GM12801 (cell line): ENCODE results near the gene ENOX1.

ENCODE experiments used
- TF ChIP-seq, protein P1 (sequence below): IDR thresholded peaks from one replicate; pipeline ENCODE4 v1.5.1; 2011; ENCODE audit warnings: control low read depth; ENCODE audit not compliant: insufficient read length; ENCODE audit errors: extremely low read depth

ENOX1 gene

DNA sequence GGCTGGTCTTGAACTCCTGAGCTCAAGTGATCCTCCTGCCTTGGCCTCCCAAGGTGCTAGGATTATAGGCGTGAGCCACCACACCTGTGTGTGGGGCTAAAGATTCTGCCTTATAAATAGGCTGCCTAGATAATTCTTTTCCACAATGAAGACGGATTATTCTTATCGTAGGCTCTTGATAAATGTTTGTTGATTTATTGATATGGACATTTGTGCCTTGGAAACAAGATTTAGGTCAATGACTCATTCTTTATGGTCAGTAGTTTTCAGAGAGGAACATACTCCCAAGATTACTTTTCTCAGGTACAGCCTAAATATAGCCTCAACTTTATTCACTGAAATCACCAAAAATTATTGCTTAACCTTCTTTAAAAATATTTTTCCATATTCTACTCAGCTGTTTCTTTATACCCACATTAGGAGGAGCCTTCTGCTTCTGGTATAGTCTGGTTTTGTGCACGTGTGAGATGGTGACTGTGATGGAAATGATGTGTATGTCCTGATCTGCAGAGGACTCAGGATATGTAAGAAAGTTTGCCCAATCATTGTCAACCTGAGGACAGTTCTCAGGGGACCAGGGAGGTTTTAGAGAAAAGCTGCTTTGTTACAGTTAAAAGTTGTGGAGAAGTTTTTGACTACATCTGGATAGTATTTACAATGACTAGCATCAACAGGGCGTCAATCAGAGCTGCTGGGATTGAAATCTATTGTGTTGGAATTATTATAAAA lies 554.5 kb downstream of the ENOX1 start:
- TF ChIP-seq, protein P1, sequence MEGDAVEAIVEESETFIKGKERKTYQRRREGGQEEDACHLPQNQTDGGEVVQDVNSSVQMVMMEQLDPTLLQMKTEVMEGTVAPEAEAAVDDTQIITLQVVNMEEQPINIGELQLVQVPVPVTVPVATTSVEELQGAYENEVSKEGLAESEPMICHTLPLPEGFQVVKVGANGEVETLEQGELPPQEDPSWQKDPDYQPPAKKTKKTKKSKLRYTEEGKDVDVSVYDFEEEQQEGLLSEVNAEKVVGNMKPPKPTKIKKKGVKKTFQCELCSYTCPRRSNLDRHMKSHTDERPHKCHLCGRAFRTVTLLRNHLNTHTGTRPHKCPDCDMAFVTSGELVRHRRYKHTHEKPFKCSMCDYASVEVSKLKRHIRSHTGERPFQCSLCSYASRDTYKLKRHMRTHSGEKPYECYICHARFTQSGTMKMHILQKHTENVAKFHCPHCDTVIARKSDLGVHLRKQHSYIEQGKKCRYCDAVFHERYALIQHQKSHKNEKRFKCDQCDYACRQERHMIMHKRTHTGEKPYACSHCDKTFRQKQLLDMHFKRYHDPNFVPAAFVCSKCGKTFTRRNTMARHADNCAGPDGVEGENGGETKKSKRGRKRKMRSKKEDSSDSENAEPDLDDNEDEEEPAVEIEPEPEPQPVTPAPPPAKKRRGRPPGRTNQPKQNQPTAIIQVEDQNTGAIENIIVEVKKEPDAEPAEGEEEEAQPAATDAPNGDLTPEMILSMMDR: no peak

DNA sequence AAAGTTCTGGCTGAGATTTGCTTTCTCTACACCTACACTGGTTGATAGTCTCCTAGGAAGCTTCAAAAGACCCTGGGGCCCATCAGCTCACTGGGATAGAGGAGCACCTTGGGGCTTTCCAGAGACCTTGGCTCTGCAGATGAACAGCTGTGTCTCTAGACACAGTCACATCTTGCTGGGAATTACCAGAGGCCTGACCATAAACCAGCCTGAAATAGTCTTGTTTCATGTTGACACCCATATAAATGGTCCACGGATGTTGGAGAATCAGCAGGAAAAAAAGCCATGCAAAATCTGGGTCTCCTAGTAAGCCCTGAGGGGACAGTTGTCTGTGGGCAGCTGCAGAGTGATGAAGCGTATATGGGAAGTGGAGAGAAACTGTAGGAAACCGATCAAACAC lies 555.8 kb downstream of the ENOX1 start:
- TF ChIP-seq, protein P1: no peak

DNA sequence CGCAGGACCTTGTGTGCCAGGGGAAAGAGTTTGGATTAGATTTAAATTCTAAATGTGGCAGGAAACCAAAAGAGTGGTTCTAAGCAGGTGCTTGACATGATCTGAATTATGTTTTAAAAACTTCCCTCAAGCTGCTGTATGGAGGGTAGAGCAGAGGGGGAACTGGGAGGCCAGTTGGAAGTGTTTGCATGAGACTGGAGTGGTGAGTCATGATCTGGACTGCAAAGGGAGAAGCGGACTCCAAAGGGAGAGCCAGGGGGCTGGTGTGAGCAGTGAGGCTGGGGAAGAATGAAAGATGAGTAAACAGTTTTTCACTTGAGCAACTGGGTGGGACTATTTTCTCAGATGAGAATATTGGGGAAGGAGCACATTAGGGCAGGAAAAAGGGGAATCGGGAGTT lies 557.3 kb downstream of the ENOX1 start:
- TF ChIP-seq, protein P1: no peak

DNA sequence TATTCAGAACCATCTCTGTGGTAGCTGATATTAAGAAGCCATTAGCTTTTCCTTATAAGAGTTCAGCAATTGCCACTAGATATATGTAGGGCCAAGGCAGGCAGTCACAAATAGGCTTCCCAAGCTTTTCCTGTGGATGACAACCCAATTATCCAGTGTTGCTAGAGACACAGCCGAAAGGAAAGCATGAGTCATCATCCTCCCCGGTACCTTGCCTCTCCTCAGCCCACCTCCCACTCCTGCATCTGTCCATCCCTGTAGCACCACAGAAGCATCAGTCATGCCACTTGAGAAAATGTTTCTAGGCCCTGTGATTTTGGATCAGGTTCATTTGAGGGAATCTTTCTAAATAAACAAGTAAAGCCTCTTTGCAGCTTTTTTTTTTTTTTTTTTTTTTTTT lies 559.1 kb downstream of the ENOX1 start:
- TF ChIP-seq, protein P1: no peak

DNA sequence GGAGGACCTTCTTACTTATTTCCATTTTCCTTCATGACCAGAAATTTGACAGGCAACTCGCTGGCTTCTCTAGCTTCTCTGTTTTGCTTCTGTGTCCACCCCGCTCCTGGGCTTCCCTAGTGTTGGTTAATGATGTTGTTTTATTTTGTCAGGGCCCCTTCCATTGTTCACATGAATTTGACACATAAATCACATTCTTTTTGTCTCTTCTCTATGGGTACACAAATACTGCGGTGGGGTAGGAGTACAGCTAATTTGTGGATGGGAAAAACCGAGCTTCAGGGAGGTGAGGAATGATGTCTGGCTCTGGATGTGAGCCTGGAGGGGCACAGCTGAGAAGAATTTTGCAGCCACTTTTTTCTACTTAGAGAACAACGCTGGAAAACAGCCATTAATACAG lies 563.6 kb downstream of the ENOX1 start:
- TF ChIP-seq, protein P1: no peak

DNA sequence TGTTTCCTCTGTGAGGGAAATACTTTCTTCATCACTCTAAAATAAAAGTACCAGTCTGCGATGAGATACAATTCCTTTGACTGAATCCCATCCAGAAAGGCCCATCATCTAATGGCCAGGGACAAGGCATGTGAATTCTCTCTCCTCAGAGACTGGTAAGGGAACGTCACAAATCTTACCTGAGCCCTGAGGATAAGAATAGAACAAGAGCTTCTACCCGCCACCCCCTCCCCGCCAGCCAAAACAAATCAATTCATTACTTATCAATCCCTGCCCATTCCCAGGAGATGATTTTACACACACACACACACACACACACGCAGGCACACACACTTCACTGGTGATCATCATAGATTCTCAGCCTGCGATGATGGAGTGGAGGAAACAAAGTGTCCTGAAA lies 564.7 kb downstream of the ENOX1 start:
- TF ChIP-seq, protein P1: no peak

DNA sequence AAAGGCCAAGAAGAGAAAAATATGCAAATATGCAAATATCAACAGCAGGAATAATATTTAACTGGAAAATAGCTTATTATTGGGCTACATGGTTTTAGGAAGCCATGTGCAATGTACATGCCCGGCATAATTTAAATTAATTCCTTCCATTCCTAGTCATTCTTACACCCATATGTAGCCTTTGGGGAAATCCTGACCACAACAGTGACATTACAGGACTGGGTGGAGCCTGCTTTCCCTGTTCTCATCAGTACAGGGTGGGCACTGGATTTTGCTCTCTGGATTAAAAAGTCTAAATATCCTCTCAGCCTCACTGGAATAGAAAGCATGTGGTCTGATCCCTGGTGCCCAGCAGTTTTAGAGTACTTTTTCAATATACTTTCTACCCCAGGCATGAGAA lies 565.2 kb downstream of the ENOX1 start:
- TF ChIP-seq, protein P1: no peak
